Vagina (tissue), 2 donors: Measurements from ENCODE around the gene SPINDOC. TPM values are rescaled to one million over a fixed set of nuclear protein-coding genes. Genes with fewer than 3 reads are reported as not detected.
A peak's percentile ranks its signal among the peaks of the same experiment; 100 is the strongest.

ENCODE experiments used
- DNase-seq, 2 donors: peaks; one replicate each; pipeline ENCODE4 v3.0.0-alpha.2; 2017; ENCODE audit errors: extremely low spot score in 2 of 2
- H3K27ac ChIP-seq: fragments of 200-600 bp; sonication (generic); one replicate; pipeline ENCODE4 v1.5.1; 2019
- H3K27me3 ChIP-seq: fragments of 200-600 bp; sonication (generic); one replicate; pipeline ENCODE4 v1.5.1; 2019
- H3K36me3 ChIP-seq, 2 donors: fragments of 200-600 bp; sonication (generic); one replicate each; pipeline ENCODE4 v1.5.1; 2017 to 2019
- H3K4me1 ChIP-seq: fragments of 200-600 bp; sonication (generic); one replicate; pipeline ENCODE4 v1.5.1; 2019
- H3K4me3 ChIP-seq, 2 donors: fragments of 200-600 bp; sonication (generic); 1 replicate in 1 of 2; 2 replicates in 1 of 2; pipeline ENCODE4 v1.5.1; 2016 to 2019
- H3K9me3 ChIP-seq: fragments of 200-600 bp; sonication (generic); one replicate; pipeline ENCODE4 v1.5.1; 2019
- CTCF ChIP-seq, 3 experiments: fragments of 450-650 bp in 2 of 3; fragments of 200-600 bp in 1 of 3; sonication (generic) in 1 of 3; IDR thresholded peaks; one replicate each; pipeline ENCODE4 v1.5.1; 2017 to 2019; ENCODE audit warnings: antibody characterized with exemption in 3 of 3, mild to moderate bottlenecking in 2 of 3, moderate library complexity in 2 of 3
- POLR2A ChIP-seq, 2 donors: fragments of 450-650 bp; IDR thresholded peaks; one replicate each; pipeline ENCODE4 v1.6.1; 2017; ENCODE audit warnings: antibody characterized with exemption in 2 of 2, mild to moderate bottlenecking in 2 of 2, moderate library complexity in 2 of 2
- POLR2AphosphoS5 ChIP-seq, 2 donors: sonication (generic); formaldehyde crosslinking; IDR thresholded peaks; one replicate each; pipeline ENCODE4 v1.9.0; 2017; ENCODE audit warnings: antibody characterized with exemption in 2 of 2, mild to moderate bottlenecking in 2 of 2, low read depth in 1 of 2; ENCODE audit not compliant: insufficient read depth in 1 of 2
- intact Hi-C: fragments of 100-400 bp; cut with DNase I; formaldehyde crosslinking; loops from one replicate; pipeline ENCODE4 v1.15.1; 2023
- total RNA-seq: library from RNA; depleted of rRNA; stranded (reverse); fragments of >200 nt; gene quantifications from one replicate; pipeline ENCODE4 v1.2.3, GENCODE V29; 2016

SPINDOC gene
- total RNA-seq, 1 donor from 2014 or later: 6.6 TPM

- no peak for DNase-seq
- Histone ChIP-seq H3K36me3 (no peaks in the 10 kb centered on the region), H3K27ac (no peak overlapping the region), H3K9me3 (no peaks in the 10 kb centered on the region), H3K4me3 (no peak overlapping the region), H3K27me3 (no peaks in the 10 kb centered on the region), H3K4me1 (peaks cover 15% of the 10 kb centered on the region)
- no peak for TF ChIP-seq CTCF (IDR thresholded peaks at IDR 0.05)
- no peak for TF ChIP-seq POLR2AphosphoS5 (IDR thresholded peaks at IDR 0.05; ENCODE audit: insufficient read depth in 1 of 2, low read depth in 1 of 2)
- TF ChIP-seq POLR2A (IDR thresholded peaks at IDR 0.05): no peak
- intact Hi-C loops: no loop called here
These were observed 21.4 kb downstream of the SPINDOC start for GRCh38 chr11:63834535-63835157.

- DNase-seq: no peak
- Histone ChIP-seq H3K27ac (no peak overlapping the region), H3K4me3 (no peak overlapping the region), H3K9me3 (no peaks in the 10 kb centered on the region), H3K27me3 (no peaks in the 10 kb centered on the region), H3K36me3 (no peaks in the 10 kb centered on the region), H3K4me1 (peaks cover 20% of the 10 kb centered on the region)
- TF ChIP-seq POLR2A (IDR thresholded peaks at IDR 0.05) (no peak), CTCF (IDR thresholded peaks at IDR 0.05) (no peak), POLR2AphosphoS5 (IDR thresholded peaks at IDR 0.05; ENCODE audit: insufficient read depth in 1 of 2, low read depth in 1 of 2) (no peak)
- intact Hi-C loops: no loop called here
These were observed 21.9 kb downstream of the SPINDOC start for GRCh38 chr11:63835158-63835545.

GRCh38 chr11:63837027-63837688 lies 23.9 kb downstream of the SPINDOC start:
- Histone ChIP-seq H3K27me3 (no peaks in the 10 kb centered on the region), H3K4me3 (no peak overlapping the region), H3K9me3 (no peaks in the 10 kb centered on the region), H3K36me3 (no peaks in the 10 kb centered on the region), H3K4me1 (peaks cover 40% of the 10 kb centered on the region), H3K27ac (peak overlapping the region; percentile 94)
- intact Hi-C loops: loop anchor here (2.0 kb wide), 1 partner anchor 108 kb away; no protein-coding TSS in a partner anchor
- TF ChIP-seq POLR2AphosphoS5 (IDR thresholded peaks at IDR 0.05; ENCODE audit: insufficient read depth in 1 of 2, low read depth in 1 of 2) (peak in 1 of 2 donors; percentile 58), POLR2A (IDR thresholded peaks at IDR 0.05) (no peak), CTCF (IDR thresholded peaks at IDR 0.05) (peak; percentile 84 to 95 (median 89))
- DNase-seq: no peak

GRCh38 chr11:63837739-63838138 lies 24.5 kb downstream of the SPINDOC start:
- peaks cover 46% of the 10 kb centered on the region for H3K4me1 ChIP-seq
- H3K36me3 ChIP-seq: no peaks in the 10 kb centered on the region
- intact Hi-C loops: loop anchor here (2.0 kb wide), 1 partner anchor 107 kb away; no protein-coding TSS in a partner anchor
- H3K27ac ChIP-seq: peak overlapping the region; percentile 94
- no peak for TF ChIP-seq CTCF (IDR thresholded peaks at IDR 0.05)
- DNase-seq: no peak
- no peaks in the 10 kb centered on the region for H3K9me3 ChIP-seq
- H3K4me3 ChIP-seq: peak overlapping the region in 1 of 2 donors; percentile 90
- H3K27me3 ChIP-seq: no peaks in the 10 kb centered on the region

- Histone ChIP-seq H3K4me1 (peaks cover 50% of the 10 kb centered on the region), H3K4me3 (peak overlapping the region; percentile 81 to 90)
- intact Hi-C loops: no loop called here
These were observed 25.0 kb downstream of the SPINDOC start for GRCh38 chr11:63838150-63838677.

More at GRCh38 chr11:63838150-63838677, 25.0 kb downstream of the SPINDOC start:
- TF ChIP-seq POLR2A (IDR thresholded peaks at IDR 0.05): no peak
- TF ChIP-seq POLR2AphosphoS5 (IDR thresholded peaks at IDR 0.05; ENCODE audit: insufficient read depth in 1 of 2, low read depth in 1 of 2): no peak
- no peak for TF ChIP-seq CTCF (IDR thresholded peaks at IDR 0.05)
- Histone ChIP-seq H3K36me3 (no peaks in the 10 kb centered on the region), H3K27me3 (no peaks in the 10 kb centered on the region), H3K27ac (peak overlapping the region; percentile 94), H3K9me3 (no peaks in the 10 kb centered on the region)
- DNase-seq: no peak
